Tibial nerve (tissue), 4 donors: ENCODE results near the gene ZNF219. TPM values are rescaled to one million over a fixed set of nuclear protein-coding genes. Genes with fewer than 3 reads are reported as not detected.

Experiments
- DNase-seq, 2 donors: peaks; one replicate each; pipeline ENCODE4 v3.0.0-alpha.2; 2019; ENCODE audit warnings: low spot score in 2 of 2
- H3K27ac ChIP-seq, 4 donors: fragments of 200-600 bp; sonication (generic) in 3 of 4; one replicate each; pipeline ENCODE4 v1.5.1; 2017 to 2019; ENCODE audit warnings: mild to moderate bottlenecking in 1 of 4
- H3K27me3 ChIP-seq, 2 donors: fragments of 200-600 bp; sonication (generic) in 1 of 2; one replicate each; pipeline versions ENCODE4 v1.5.1 to v1.6.0; 2017 to 2019
- H3K36me3 ChIP-seq, 3 donors: fragments of 200-600 bp; sonication (generic); one replicate each; pipeline ENCODE4 v1.5.1; 2018 to 2019
- H3K4me1 ChIP-seq, 4 donors: fragments of 200-600 bp; sonication (generic) in 3 of 4; one replicate each; pipeline ENCODE4 v1.5.1; 2017 to 2019
- H3K4me3 ChIP-seq, 4 donors: fragments of 200-600 bp; sonication (generic) in 3 of 4; one replicate each; pipeline ENCODE4 v1.5.1; 2017 to 2019; ENCODE audit warnings: mild to moderate bottlenecking in 1 of 4, moderate library complexity in 1 of 4
- H3K9me3 ChIP-seq, 4 donors: fragments of 200-600 bp; sonication (generic) in 3 of 4; one replicate each; pipeline ENCODE4 v1.5.1; 2017 to 2019
- EP300 ChIP-seq, 2 donors: sonication (generic); formaldehyde crosslinking; IDR thresholded peaks; one replicate each; pipeline ENCODE4 v1.6.1; 2017; ENCODE audit warnings: antibody characterized with exemption in 2 of 2, mild to moderate bottlenecking in 1 of 2
- POLR2A ChIP-seq, 2 donors: fragments of 450-650 bp; IDR thresholded peaks; one replicate each; pipeline ENCODE4 v1.6.1; 2017; ENCODE audit warnings: antibody characterized with exemption in 2 of 2, mild to moderate bottlenecking in 2 of 2, moderate library complexity in 2 of 2
- WGBS, 2 donors: methylation state at CpG; one replicate each; pipeline ENCODE4 v1.1.5; 2018; 5-methylcytosine and 5-hydroxymethylcytosine counted together
- total RNA-seq, 4 donors: library from RNA; depleted of rRNA; stranded (reverse); fragments of >200 nt; gene quantifications; one replicate each; pipeline ENCODE4 v1.1.0, GENCODE V29; 2016
- TF ChIP-seq, protein P1 (sequence below), 5 experiments: fragments of 200-600 bp in 3 of 5; fragments of 450-650 bp in 2 of 5; sonication (generic) in 3 of 5; IDR thresholded peaks; one replicate each; pipeline ENCODE4 v1.5.1; 2016 to 2019; ENCODE audit warnings: antibody characterized with exemption in 5 of 5, mild to moderate bottlenecking in 3 of 5, moderate library complexity in 2 of 5

Gene ZNF219
- total RNA-seq, 4 donors from 2014 or later: 28.6 to 90.3 (median 34.9) TPM

- Histone ChIP-seq H3K27me3 (no peaks in the 10 kb centered on the region), H3K9me3 (no peaks in the 10 kb centered on the region), H3K27ac (peak overlapping the region in 3 of 4 donors; percentile 13 to 97 (median 89)), H3K4me1 (peaks cover 0 to 58% (median 10%) of the 10 kb centered on the region in 4 donors), H3K36me3 (peaks cover 0 to 82% (median 7%) of the 10 kb centered on the region in 3 donors), H3K4me3 (no peak overlapping the region)
- DNase-seq: no peak
- TF ChIP-seq, protein P1, sequence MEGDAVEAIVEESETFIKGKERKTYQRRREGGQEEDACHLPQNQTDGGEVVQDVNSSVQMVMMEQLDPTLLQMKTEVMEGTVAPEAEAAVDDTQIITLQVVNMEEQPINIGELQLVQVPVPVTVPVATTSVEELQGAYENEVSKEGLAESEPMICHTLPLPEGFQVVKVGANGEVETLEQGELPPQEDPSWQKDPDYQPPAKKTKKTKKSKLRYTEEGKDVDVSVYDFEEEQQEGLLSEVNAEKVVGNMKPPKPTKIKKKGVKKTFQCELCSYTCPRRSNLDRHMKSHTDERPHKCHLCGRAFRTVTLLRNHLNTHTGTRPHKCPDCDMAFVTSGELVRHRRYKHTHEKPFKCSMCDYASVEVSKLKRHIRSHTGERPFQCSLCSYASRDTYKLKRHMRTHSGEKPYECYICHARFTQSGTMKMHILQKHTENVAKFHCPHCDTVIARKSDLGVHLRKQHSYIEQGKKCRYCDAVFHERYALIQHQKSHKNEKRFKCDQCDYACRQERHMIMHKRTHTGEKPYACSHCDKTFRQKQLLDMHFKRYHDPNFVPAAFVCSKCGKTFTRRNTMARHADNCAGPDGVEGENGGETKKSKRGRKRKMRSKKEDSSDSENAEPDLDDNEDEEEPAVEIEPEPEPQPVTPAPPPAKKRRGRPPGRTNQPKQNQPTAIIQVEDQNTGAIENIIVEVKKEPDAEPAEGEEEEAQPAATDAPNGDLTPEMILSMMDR (IDR thresholded peaks at IDR 0.05): no peak
- no peak for TF ChIP-seq EP300 (IDR thresholded peaks at IDR 0.05)
- no peak for TF ChIP-seq POLR2A (IDR thresholded peaks at IDR 0.05)
- WGBS, 2 donors: 79 to 87% methylated on average over 3 to 5 of the region's 5 CpGs
These were observed 8.6 kb downstream of the ZNF219 start for GRCh38 chr14:21089877-21090193.

DNA sequence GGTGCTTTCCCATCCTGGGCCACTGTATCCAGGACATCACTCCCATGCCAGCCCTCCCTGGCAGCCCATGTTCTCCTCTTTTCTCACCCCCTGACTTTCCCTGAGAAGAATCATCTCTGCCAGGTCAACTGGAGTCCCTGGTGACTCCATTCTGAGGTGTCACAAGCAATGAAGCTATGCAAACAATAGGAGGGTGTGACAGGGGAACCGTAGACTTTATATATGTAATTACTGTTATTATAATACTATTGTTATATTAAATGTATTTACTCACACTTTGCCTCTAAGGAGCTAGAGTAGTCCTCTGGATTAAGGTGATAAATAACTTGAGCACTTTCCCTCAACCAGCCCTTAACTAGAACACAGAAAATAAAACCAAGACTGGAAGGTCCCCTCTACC lies 9.2 kb downstream of the ZNF219 start:
- 37 to 43% methylated on average over 1 of the region's 1 CpG for WGBS, 2 donors
- DNase-seq: no peak
- peaks cover 0 to 88% (median 7%) of the 10 kb centered on the region in 3 donors for H3K36me3 ChIP-seq
- H3K4me3 ChIP-seq: no peak overlapping the region
- TF ChIP-seq, protein P1 (IDR thresholded peaks at IDR 0.05): no peak
- TF ChIP-seq POLR2A (IDR thresholded peaks at IDR 0.05) (no peak), EP300 (IDR thresholded peaks at IDR 0.05) (no peak)
- peaks cover 0 to 54% (median 10%) of the 10 kb centered on the region in 4 donors for H3K4me1 ChIP-seq
- H3K27ac ChIP-seq: peak overlapping the region in 1 of 4 donors; percentile 97
- H3K9me3 ChIP-seq: no peaks in the 10 kb centered on the region
- H3K27me3 ChIP-seq: no peaks in the 10 kb centered on the region

DNA sequence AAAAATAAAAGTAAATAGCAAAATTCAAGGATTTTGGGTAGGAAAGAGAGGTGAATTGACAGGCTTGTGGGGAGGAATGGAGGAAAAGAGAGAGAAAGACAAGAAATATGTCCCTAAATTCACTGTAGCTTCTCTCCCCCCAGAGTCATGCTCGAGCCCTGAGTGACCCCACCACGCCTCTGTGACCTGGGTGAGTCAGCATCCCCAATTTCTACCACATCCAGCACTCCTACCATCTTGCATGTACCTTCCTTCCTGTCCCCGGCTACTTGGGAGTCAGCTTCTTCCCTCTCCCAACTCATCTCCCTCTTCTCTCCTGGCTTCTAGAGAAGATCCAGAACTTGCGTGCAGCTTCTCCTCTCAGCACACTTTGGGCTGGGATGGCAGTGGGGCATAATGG lies 9.8 kb downstream of the ZNF219 start:
- Histone ChIP-seq H3K9me3 (no peaks in the 10 kb centered on the region), H3K4me3 (no peak overlapping the region), H3K27me3 (no peaks in the 10 kb centered on the region), H3K27ac (peak overlapping the region in 2 of 4 donors; percentile 61 to 97), H3K36me3 (peaks cover 0 to 94% (median 7%) of the 10 kb centered on the region in 3 donors), H3K4me1 (peaks cover 0 to 48% (median 10%) of the 10 kb centered on the region in 4 donors)
- TF ChIP-seq POLR2A (IDR thresholded peaks at IDR 0.05) (no peak), EP300 (IDR thresholded peaks at IDR 0.05) (no peak)
- TF ChIP-seq, protein P1 (IDR thresholded peaks at IDR 0.05): no peak
- 43 to 62% methylated on average over 4 of the region's 4 CpGs for WGBS, 2 donors
- no peak for DNase-seq

DNA sequence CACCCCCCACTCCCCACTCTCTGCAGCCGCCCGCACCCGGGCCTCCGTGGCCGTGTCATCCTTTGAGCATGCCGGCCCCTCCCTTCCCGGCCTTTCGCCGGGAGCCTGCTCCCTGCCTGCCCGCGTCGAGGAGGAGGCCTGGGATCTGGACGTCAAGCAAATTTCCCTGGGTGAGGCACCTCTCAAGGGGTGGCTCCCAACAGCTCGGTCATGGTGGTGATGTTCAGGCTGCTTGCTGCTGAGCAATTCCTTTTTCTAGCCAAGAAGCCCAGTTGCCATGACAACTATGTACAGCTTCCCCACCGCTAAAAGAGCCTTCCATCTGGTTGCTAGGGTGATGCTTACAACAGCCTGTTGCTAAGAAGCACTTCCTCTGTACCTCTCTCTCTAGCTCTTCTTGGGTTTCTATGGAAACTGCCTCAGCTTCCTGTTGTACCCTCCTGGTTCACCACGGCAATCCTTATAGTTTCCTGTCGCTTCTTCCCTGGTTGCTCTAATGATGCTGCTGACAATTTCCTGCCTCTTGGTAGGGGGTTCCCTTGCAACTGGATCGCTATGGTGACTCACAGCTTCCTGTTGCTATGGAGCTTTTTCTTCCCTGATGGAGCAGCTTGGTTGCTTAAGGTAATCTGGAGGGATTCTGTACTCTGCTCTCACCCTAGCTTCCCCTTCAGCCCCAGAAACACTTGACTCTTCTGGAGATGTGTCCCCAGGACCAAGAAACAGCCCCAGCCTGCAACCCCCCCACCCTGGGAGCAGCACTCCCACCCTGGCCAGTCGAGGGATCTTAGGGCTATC lies 11.0 kb downstream of the ZNF219 start:
- Histone ChIP-seq H3K4me3 (no peak overlapping the region), H3K27me3 (no peaks in the 10 kb centered on the region), H3K9me3 (no peaks in the 10 kb centered on the region), H3K4me1 (peaks cover 0 to 36% (median 8%) of the 10 kb centered on the region in 4 donors), H3K27ac (peak overlapping the region in 3 of 4 donors; percentile 52 to 97 (median 61)), H3K36me3 (peaks cover 0 to 96% (median 7%) of the 10 kb centered on the region in 3 donors)
- no peak for DNase-seq
- 24 to 37% methylated on average over 19 of the region's 19 CpGs for WGBS, 2 donors
- TF ChIP-seq EP300 (IDR thresholded peaks at IDR 0.05) (no peak), POLR2A (IDR thresholded peaks at IDR 0.05) (no peak)
- TF ChIP-seq, protein P1 (IDR thresholded peaks at IDR 0.05): no peak

DNA sequence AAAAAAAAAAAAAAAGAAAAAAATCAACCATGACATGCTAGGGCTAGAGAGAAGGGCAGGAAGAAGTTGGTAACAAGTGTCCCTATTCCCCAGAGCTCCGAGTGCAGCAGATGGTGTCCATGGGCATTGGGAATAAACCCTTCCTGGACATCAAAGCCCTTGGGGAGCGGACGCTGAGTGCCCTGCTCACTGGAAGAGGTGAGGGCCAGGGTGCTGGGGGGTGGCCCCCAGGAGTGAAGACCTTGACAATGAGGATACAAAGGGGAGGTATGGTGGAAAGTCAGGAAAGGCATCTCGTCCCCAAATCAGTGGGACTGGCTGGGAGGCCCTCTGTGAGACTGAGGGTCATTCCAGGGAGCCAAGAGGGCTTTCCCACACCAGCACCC lies 11.6 kb downstream of the ZNF219 start:
- Histone ChIP-seq H3K36me3 (peaks cover 3 to 98% (median 13%) of the 10 kb centered on the region in 3 donors), H3K4me3 (no peak overlapping the region), H3K27me3 (no peaks in the 10 kb centered on the region), H3K27ac (peak overlapping the region in 3 of 4 donors; percentile 52 to 97 (median 61)), H3K4me1 (peaks cover 0 to 30% (median 5%) of the 10 kb centered on the region in 4 donors), H3K9me3 (no peaks in the 10 kb centered on the region)
- DNase-seq: no peak
- TF ChIP-seq EP300 (IDR thresholded peaks at IDR 0.05) (no peak), POLR2A (IDR thresholded peaks at IDR 0.05) (no peak)
- TF ChIP-seq, protein P1 (IDR thresholded peaks at IDR 0.05): no peak
- WGBS, 2 donors: 67 to 73% methylated on average over 4 of the region's 4 CpGs
